ENCODE measurements around the gene DCST1. TPM values are rescaled to one million over a fixed set of nuclear protein-coding genes. Genes with fewer than 3 reads are reported as not detected.
"Not testable (repeated sequence)": the region's sequence is repeated elsewhere in the genome, so short reads cannot be mapped to it uniquely, and the experiment has no call there.

Gene DCST1
- polyA plus RNA-seq, 4 donors: 0.10 to 0.56 TPM; not detected in 2

- no peak within 1 kb of the TSS for H3K27ac ChIP-seq (ENCODE audit: low read depth in 1 of 3, low read length in 2 of 3)
- H3K4me3 ChIP-seq (ENCODE audit: low read depth in 1 of 3, low read length in 3 of 3): no peak within 1 kb of the TSS
- H3K9me3 ChIP-seq (ENCODE audit: control insufficient read depth in 2 of 2, insufficient read depth in 1 of 2, low read depth in 1 of 2, low read length in 1 of 2): no peaks in the 10 kb centered on the region
- H3K4me1 ChIP-seq (ENCODE audit: control insufficient read depth in 3 of 3, insufficient read depth in 2 of 3, low read depth in 1 of 3, low read length in 2 of 3): peaks cover 0 to 14% (median 2%) of the 10 kb centered on the region in 3 donors
- 70 to 73% (median 71%) methylated on average over 8 of the region's 8 CpGs for WGBS, 3 donors
- no peak for FAIRE-seq
- DNase-seq: no peak
- peaks cover 5 to 40% (median 8%) of the 10 kb centered on the region in 3 donors for H3K36me3 ChIP-seq (ENCODE audit: control insufficient read depth in 3 of 3, insufficient read depth in 2 of 3, low read depth in 1 of 3, low read length in 3 of 3)
- no peaks in the 10 kb centered on the region for H3K27me3 ChIP-seq (ENCODE audit: control insufficient read depth in 3 of 3, insufficient read depth in 3 of 3, low read length in 3 of 3)
These were observed 39.9 kb upstream of the DCST1 start, which contains the start of gene LENEP for GRCh38 chr1:154993572-154994268. LENEP (plus strand) TSS chr1:154993586; CDS start chr1:154993608, 22 bp downstream.

DNA sequence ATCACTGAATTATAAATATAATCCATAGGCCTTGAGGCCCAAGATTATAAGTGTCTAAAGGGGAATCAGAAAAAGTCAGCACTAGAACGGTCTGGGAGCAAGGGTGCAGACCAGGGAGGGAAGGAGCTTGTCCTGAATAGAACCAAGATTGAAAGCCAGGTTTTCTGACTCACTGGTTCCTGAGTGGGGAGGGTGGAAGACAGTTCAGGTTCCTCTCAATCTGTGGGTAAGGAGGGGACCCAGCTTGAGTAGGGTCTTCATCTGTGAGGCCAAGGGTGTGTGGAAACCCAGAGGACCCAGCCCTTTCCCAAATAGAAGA, 39.4 kb upstream of the DCST1 start:
- H3K36me3 ChIP-seq (ENCODE audit: control insufficient read depth in 3 of 3, insufficient read depth in 2 of 3, low read depth in 1 of 3, low read length in 3 of 3): peaks cover 5 to 35% (median 8%) of the 10 kb centered on the region in 3 donors
- H3K9me3 ChIP-seq (ENCODE audit: control insufficient read depth in 2 of 2, insufficient read depth in 1 of 2, low read depth in 1 of 2, low read length in 1 of 2): no peaks in the 10 kb centered on the region
- no peak overlapping the region for H3K4me3 ChIP-seq (ENCODE audit: low read depth in 1 of 3, low read length in 3 of 3)
- H3K27ac ChIP-seq (ENCODE audit: low read depth in 1 of 3, low read length in 2 of 3): no peak overlapping the region
- WGBS, 3 donors: 40 to 57% (median 47%) methylated on average over 1 of the region's 1 CpG
- no peaks in the 10 kb centered on the region for H3K27me3 ChIP-seq (ENCODE audit: control insufficient read depth in 3 of 3, insufficient read depth in 3 of 3, low read length in 3 of 3)
- no peak for DNase-seq
- peaks cover 0 to 14% (median 2%) of the 10 kb centered on the region in 3 donors for H3K4me1 ChIP-seq (ENCODE audit: control insufficient read depth in 3 of 3, insufficient read depth in 2 of 3, low read depth in 1 of 3, low read length in 2 of 3)
- FAIRE-seq: no peak

GRCh38 chr1:154994591-154994990, 39.0 kb upstream of the DCST1 start:
- no peak overlapping the region for H3K27ac ChIP-seq (ENCODE audit: low read depth in 1 of 3, low read length in 2 of 3)
- DNase-seq (no peak), FAIRE-seq (no peak)
- 48 to 53% (median 53%) methylated on average over 3 of the region's 3 CpGs for WGBS, 3 donors
- no peaks in the 10 kb centered on the region for H3K9me3 ChIP-seq (ENCODE audit: control insufficient read depth in 2 of 2, insufficient read depth in 1 of 2, low read depth in 1 of 2, low read length in 1 of 2)
- no peaks in the 10 kb centered on the region for H3K27me3 ChIP-seq (ENCODE audit: control insufficient read depth in 3 of 3, insufficient read depth in 3 of 3, low read length in 3 of 3)
- H3K36me3 ChIP-seq (ENCODE audit: control insufficient read depth in 3 of 3, insufficient read depth in 2 of 3, low read depth in 1 of 3, low read length in 3 of 3): peaks cover 5 to 31% (median 8%) of the 10 kb centered on the region in 3 donors
- H3K4me1 ChIP-seq (ENCODE audit: control insufficient read depth in 3 of 3, insufficient read depth in 2 of 3, low read depth in 1 of 3, low read length in 2 of 3): peaks cover 0 to 14% (median 0%) of the 10 kb centered on the region in 3 donors
- H3K4me3 ChIP-seq (ENCODE audit: low read depth in 1 of 3, low read length in 3 of 3): no peak overlapping the region

GRCh38 chr1:154995301-154995983, 38.2 kb upstream of the DCST1 start:
- peak; percentile 75 to 76 for DNase-seq
- not testable (repeated sequence) for H3K27me3 ChIP-seq (ENCODE audit: control insufficient read depth in 3 of 3, insufficient read depth in 3 of 3, low read length in 3 of 3); H3K4me3 ChIP-seq (ENCODE audit: low read depth in 1 of 3, low read length in 3 of 3); H3K9me3 ChIP-seq (ENCODE audit: control insufficient read depth in 2 of 2, insufficient read depth in 1 of 2, low read depth in 1 of 2, low read length in 1 of 2); FAIRE-seq; H3K27ac ChIP-seq (ENCODE audit: low read depth in 1 of 3, low read length in 2 of 3)
- WGBS, 3 donors: 49 to 63% (median 58%) methylated on average over 10 to 13 of the region's 13 CpGs
- H3K36me3 ChIP-seq (ENCODE audit: control insufficient read depth in 3 of 3, insufficient read depth in 2 of 3, low read depth in 1 of 3, low read length in 3 of 3): peaks cover 1 to 23% (median 4%) of the 10 kb centered on the region in 3 donors
- peaks cover 1 to 20% (median 3%) of the 10 kb centered on the region in 3 donors for H3K4me1 ChIP-seq (ENCODE audit: control insufficient read depth in 3 of 3, insufficient read depth in 2 of 3, low read depth in 1 of 3, low read length in 2 of 3)

DNA sequence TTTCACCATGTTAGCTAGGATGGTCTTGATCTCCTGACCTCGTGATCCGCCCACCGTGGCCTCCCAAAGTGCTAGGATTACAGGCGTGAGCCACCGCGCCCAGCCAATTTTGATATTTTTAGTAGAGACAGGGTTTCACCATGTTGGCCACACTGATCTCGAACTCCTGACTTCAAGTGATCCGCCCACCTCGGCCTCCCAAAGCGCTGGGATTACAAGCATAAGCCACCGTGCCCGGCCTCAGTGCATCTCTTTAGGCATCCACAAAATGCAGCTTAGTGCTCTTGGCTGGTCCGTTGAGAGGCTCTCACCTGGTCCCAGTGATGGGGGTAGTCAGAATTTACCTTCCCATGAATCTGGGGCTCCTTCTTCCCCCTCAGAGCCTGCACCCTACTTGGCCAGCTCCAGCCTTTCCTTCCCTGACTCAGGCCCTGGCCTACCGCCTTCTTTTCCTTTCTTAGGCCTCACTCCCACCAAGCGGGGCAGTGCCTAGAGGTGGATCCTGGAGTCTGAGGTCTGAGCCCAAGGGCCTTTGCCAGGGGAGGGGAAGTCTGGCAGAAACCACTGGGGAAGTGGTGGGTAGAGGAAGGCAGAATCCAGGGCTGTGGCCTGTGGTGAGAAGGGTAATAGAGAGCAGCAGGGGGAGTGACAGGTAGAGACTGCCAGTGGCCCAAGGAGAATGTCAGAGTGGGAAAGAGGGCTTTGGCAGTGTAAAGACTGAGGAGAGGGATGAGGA, 36.5 kb upstream of the DCST1 start:
- Histone ChIP-seq H3K4me3 (ENCODE audit: low read depth in 1 of 3, low read length in 3 of 3) (no peak overlapping the region), H3K27me3 (ENCODE audit: control insufficient read depth in 3 of 3, insufficient read depth in 3 of 3, low read length in 3 of 3) (no peaks in the 10 kb centered on the region), H3K27ac (ENCODE audit: low read depth in 1 of 3, low read length in 2 of 3) (no peak overlapping the region), H3K4me1 (ENCODE audit: control insufficient read depth in 3 of 3, insufficient read depth in 2 of 3, low read depth in 1 of 3, low read length in 2 of 3) (peaks cover 1 to 20% (median 3%) of the 10 kb centered on the region in 3 donors), H3K9me3 (ENCODE audit: control insufficient read depth in 2 of 2, insufficient read depth in 1 of 2, low read depth in 1 of 2, low read length in 1 of 2) (no peaks in the 10 kb centered on the region), H3K36me3 (ENCODE audit: control insufficient read depth in 3 of 3, insufficient read depth in 2 of 3, low read depth in 1 of 3, low read length in 3 of 3) (peaks cover 0 to 13% (median 4%) of the 10 kb centered on the region in 3 donors)
- no peak for DNase-seq
- WGBS, 3 donors: 81 to 86% (median 84%) methylated on average over 15 of the region's 15 CpGs
- no peak for FAIRE-seq

- Histone ChIP-seq H3K36me3 (ENCODE audit: control insufficient read depth in 3 of 3, insufficient read depth in 2 of 3, low read depth in 1 of 3, low read length in 3 of 3) (peaks cover 0 to 4% (median 0%) of the 10 kb centered on the region in 3 donors), H3K9me3 (ENCODE audit: control insufficient read depth in 2 of 2, insufficient read depth in 1 of 2, low read depth in 1 of 2, low read length in 1 of 2) (no peaks in the 10 kb centered on the region), H3K27ac (ENCODE audit: low read depth in 1 of 3, low read length in 2 of 3) (no peak overlapping the region), H3K4me1 (ENCODE audit: control insufficient read depth in 3 of 3, insufficient read depth in 2 of 3, low read depth in 1 of 3, low read length in 2 of 3) (peaks cover 1 to 20% (median 3%) of the 10 kb centered on the region in 3 donors), H3K27me3 (ENCODE audit: control insufficient read depth in 3 of 3, insufficient read depth in 3 of 3, low read length in 3 of 3) (no peaks in the 10 kb centered on the region), H3K4me3 (ENCODE audit: low read depth in 1 of 3, low read length in 3 of 3) (no peak overlapping the region)
- 71 to 74% (median 71%) methylated on average over 15 to 16 of the region's 16 CpGs for WGBS, 3 donors
- FAIRE-seq (no peak), DNase-seq (no peak)
These were observed 35.3 kb upstream of the DCST1 start for GRCh38 chr1:154998201-154998780.

DNA sequence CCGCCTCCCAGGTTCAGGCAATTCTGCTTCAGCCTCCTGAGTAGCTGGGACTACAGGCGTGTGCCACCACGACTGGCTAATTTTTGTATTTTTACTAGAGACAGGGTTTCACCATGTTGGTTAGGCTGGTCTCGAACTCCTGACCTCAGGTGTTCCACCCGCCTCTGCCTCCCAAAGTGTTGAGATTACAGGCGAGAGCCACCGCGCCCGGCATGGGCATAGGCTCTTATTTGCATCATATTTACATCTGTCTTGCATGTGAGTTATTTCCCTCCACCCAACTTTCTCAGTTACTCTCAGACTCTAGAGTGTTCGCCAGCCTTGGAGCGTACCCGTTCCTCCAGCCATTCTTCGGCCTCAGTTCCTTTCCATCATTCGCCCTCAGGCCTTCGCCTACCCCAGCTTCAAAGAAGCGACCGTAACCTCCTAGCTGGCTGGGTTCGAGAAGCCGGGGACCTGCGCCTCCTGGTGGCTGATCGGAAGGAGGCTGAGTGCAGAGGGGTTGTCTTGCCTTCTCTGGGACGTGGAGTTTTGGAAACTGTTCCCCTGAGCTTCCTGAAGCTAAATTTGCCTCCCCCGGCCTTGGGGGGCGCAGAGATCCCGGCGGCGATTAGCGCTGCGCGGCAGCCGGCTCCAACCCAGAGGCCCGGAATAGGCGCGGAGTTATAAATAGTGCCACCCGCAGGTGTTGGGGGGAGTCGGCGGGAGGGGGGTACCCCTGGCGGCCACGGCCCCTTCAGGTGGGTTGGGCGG, 34.6 kb upstream of the DCST1 start:
- peaks cover 1 to 20% (median 3%) of the 10 kb centered on the region in 3 donors for H3K4me1 ChIP-seq (ENCODE audit: control insufficient read depth in 3 of 3, insufficient read depth in 2 of 3, low read depth in 1 of 3, low read length in 2 of 3)

More for the DNA sequence above, 34.6 kb upstream of the DCST1 start:
- H3K27ac ChIP-seq (ENCODE audit: low read depth in 1 of 3, low read length in 2 of 3): peak overlapping the region; percentile 49 to 97 (median 51)
- DNase-seq (peak; percentile 70 to 80), FAIRE-seq (no peak)
- no peaks in the 10 kb centered on the region for H3K27me3 ChIP-seq (ENCODE audit: control insufficient read depth in 3 of 3, insufficient read depth in 3 of 3, low read length in 3 of 3)
- H3K9me3 ChIP-seq (ENCODE audit: control insufficient read depth in 2 of 2, insufficient read depth in 1 of 2, low read depth in 1 of 2, low read length in 1 of 2): no peaks in the 10 kb centered on the region
- WGBS, 3 donors: 10 to 11% (median 11%) methylated on average over 40 of the region's 40 CpGs
- H3K36me3 ChIP-seq (ENCODE audit: control insufficient read depth in 3 of 3, insufficient read depth in 2 of 3, low read depth in 1 of 3, low read length in 3 of 3): no peaks in the 10 kb centered on the region
- peak overlapping the region; percentile 16 to 78 (median 77) for H3K4me3 ChIP-seq (ENCODE audit: low read depth in 1 of 3, low read length in 3 of 3)
